Measurements from ENCODE around the gene PPP2R2D.

The PPP2R2D gene

GRCh38 chr10:131964298-131964697, 63.5 kb downstream of the PPP2R2D start:
- Histone ChIP-seq H3K4me3 (ENCODE audit: low read length) (no peak overlapping the region), H3K27ac (ENCODE audit: low read depth, low read length) (no peak overlapping the region), H2BK5ac (ENCODE audit: low read length) (no peak overlapping the region), H2AK5ac (ENCODE audit: low read length) (no peak overlapping the region), H3K18ac (ENCODE audit: low read length) (no peak overlapping the region), H3K56ac (ENCODE audit: low read length) (no peak overlapping the region), H2BK120ac (ENCODE audit: low read depth, low read length) (no peak overlapping the region), H4K8ac (ENCODE audit: low read depth, low read length) (no peak overlapping the region), H3K79me2 (ENCODE audit: control insufficient read depth, insufficient read depth, low read length) (no peaks in the 10 kb centered on the region), H2BK15ac (replicated peaks; ENCODE audit: low read depth) (no peak overlapping the region), H3K36me3 (ENCODE audit: control insufficient read depth, insufficient read depth, low read length) (peaks cover 8% of the 10 kb centered on the region), H3K4ac (ENCODE audit: low read depth, low read length) (no peak overlapping the region), H3K9ac (ENCODE audit: low read length) (no peak overlapping the region), H3K79me1 (ENCODE audit: low read length) (no peaks in the 10 kb centered on the region), H3K23ac (ENCODE audit: low read length) (no peak overlapping the region), H3K27me3 (ENCODE audit: insufficient read depth, low read length, poor library complexity) (no peaks in the 10 kb centered on the region), H4K5ac (ENCODE audit: low read length) (no peak overlapping the region), H3K4me1 (ENCODE audit: control insufficient read depth, low read depth, low read length) (no peaks in the 10 kb centered on the region), H3K4me2 (ENCODE audit: low read length) (no peak overlapping the region)
- WGBS (ENCODE audit: extremely low coverage, insufficient coverage, low lambda C conversion rate), result no CpG with 5 or more reads among the region's 9 CpGs
- no peak for DNase-seq

- Histone ChIP-seq H2BK5ac (ENCODE audit: low read length) (no peak overlapping the region), H3K27me3 (ENCODE audit: insufficient read depth, low read length, poor library complexity) (no peaks in the 10 kb centered on the region), H3K4me3 (ENCODE audit: low read length) (no peak overlapping the region), H3K56ac (ENCODE audit: low read length) (no peak overlapping the region), H3K79me2 (ENCODE audit: control insufficient read depth, insufficient read depth, low read length) (no peaks in the 10 kb centered on the region), H3K4ac (ENCODE audit: low read depth, low read length) (no peak overlapping the region), H3K79me1 (ENCODE audit: low read length) (peaks cover 2% of the 10 kb centered on the region), H3K4me2 (ENCODE audit: low read length) (no peak overlapping the region), H2BK120ac (ENCODE audit: low read depth, low read length) (no peak overlapping the region), H2AK5ac (ENCODE audit: low read length) (no peak overlapping the region), H3K36me3 (ENCODE audit: control insufficient read depth, insufficient read depth, low read length) (peaks cover 7% of the 10 kb centered on the region), H3K23ac (ENCODE audit: low read length) (no peak overlapping the region), H4K8ac (ENCODE audit: low read depth, low read length) (no peak overlapping the region), H4K5ac (ENCODE audit: low read length) (no peak overlapping the region), H3K4me1 (ENCODE audit: control insufficient read depth, low read depth, low read length) (no peaks in the 10 kb centered on the region), H3K18ac (ENCODE audit: low read length) (no peak overlapping the region), H3K27ac (ENCODE audit: low read depth, low read length) (no peak overlapping the region), H2BK15ac (replicated peaks; ENCODE audit: low read depth) (no peak overlapping the region), H3K9ac (ENCODE audit: low read length) (no peak overlapping the region)
- no peak for DNase-seq
- WGBS (ENCODE audit: extremely low coverage, insufficient coverage, low lambda C conversion rate), result no CpG with 5 or more reads among the region's 13 CpGs
Measured at GRCh38 chr10:131968949-131969348, 68.1 kb downstream of the PPP2R2D start.

GRCh38 chr10:131970946-131971345, 70.1 kb downstream of the PPP2R2D start:
- Histone ChIP-seq H3K79me1 (ENCODE audit: low read length) (peaks cover 4% of the 10 kb centered on the region), H3K79me2 (ENCODE audit: control insufficient read depth, insufficient read depth, low read length) (no peaks in the 10 kb centered on the region), H2BK15ac (replicated peaks; ENCODE audit: low read depth) (no peak overlapping the region), H3K27ac (ENCODE audit: low read depth, low read length) (no peak overlapping the region), H3K4me2 (ENCODE audit: low read length) (no peak overlapping the region), H2BK120ac (ENCODE audit: low read depth, low read length) (no peak overlapping the region), H2AK5ac (ENCODE audit: low read length) (no peak overlapping the region), H3K56ac (ENCODE audit: low read length) (no peak overlapping the region), H3K4me1 (ENCODE audit: control insufficient read depth, low read depth, low read length) (no peaks in the 10 kb centered on the region), H3K18ac (ENCODE audit: low read length) (no peak overlapping the region), H4K5ac (ENCODE audit: low read length) (no peak overlapping the region), H3K36me3 (ENCODE audit: control insufficient read depth, insufficient read depth, low read length) (peaks cover 7% of the 10 kb centered on the region), H4K8ac (ENCODE audit: low read depth, low read length) (no peak overlapping the region), H2BK5ac (ENCODE audit: low read length) (no peak overlapping the region), H3K27me3 (ENCODE audit: insufficient read depth, low read length, poor library complexity) (no peaks in the 10 kb centered on the region), H3K4me3 (ENCODE audit: low read length) (no peak overlapping the region), H3K23ac (ENCODE audit: low read length) (no peak overlapping the region), H3K9ac (ENCODE audit: low read length) (no peak overlapping the region), H3K4ac (ENCODE audit: low read depth, low read length) (no peak overlapping the region)
- no CpG with 5 or more reads among the region's 18 CpGs for WGBS (ENCODE audit: extremely low coverage, insufficient coverage, low lambda C conversion rate)
- no peak for DNase-seq

GRCh38 chr10:131971591-131971990, 70.8 kb downstream of the PPP2R2D start:
- Histone ChIP-seq H3K27me3 (ENCODE audit: insufficient read depth, low read length, poor library complexity) (no peaks in the 10 kb centered on the region), H2BK5ac (ENCODE audit: low read length) (no peak overlapping the region), H2AK5ac (ENCODE audit: low read length) (no peak overlapping the region), H3K4ac (ENCODE audit: low read depth, low read length) (no peak overlapping the region), H2BK120ac (ENCODE audit: low read depth, low read length) (no peak overlapping the region), H3K27ac (ENCODE audit: low read depth, low read length) (no peak overlapping the region), H3K9ac (ENCODE audit: low read length) (no peak overlapping the region), H3K4me2 (ENCODE audit: low read length) (no peak overlapping the region), H3K4me3 (ENCODE audit: low read length) (no peak overlapping the region), H2BK15ac (replicated peaks; ENCODE audit: low read depth) (no peak overlapping the region), H3K23ac (ENCODE audit: low read length) (no peak overlapping the region), H4K5ac (ENCODE audit: low read length) (no peak overlapping the region), H3K36me3 (ENCODE audit: control insufficient read depth, insufficient read depth, low read length) (peaks cover 7% of the 10 kb centered on the region), H3K4me1 (ENCODE audit: control insufficient read depth, low read depth, low read length) (no peaks in the 10 kb centered on the region), H3K79me2 (ENCODE audit: control insufficient read depth, insufficient read depth, low read length) (no peaks in the 10 kb centered on the region), H4K8ac (ENCODE audit: low read depth, low read length) (no peak overlapping the region), H3K18ac (ENCODE audit: low read length) (no peak overlapping the region), H3K56ac (ENCODE audit: low read length) (no peak overlapping the region), H3K79me1 (ENCODE audit: low read length) (peaks cover 4% of the 10 kb centered on the region)
- no CpG with 5 or more reads among the region's 7 CpGs for WGBS (ENCODE audit: extremely low coverage, insufficient coverage, low lambda C conversion rate)
- DNase-seq, result no peak

- Histone ChIP-seq H2AK5ac (ENCODE audit: low read length) (no peak overlapping the region), H3K36me3 (ENCODE audit: control insufficient read depth, insufficient read depth, low read length) (peaks cover 7% of the 10 kb centered on the region), H3K27ac (ENCODE audit: low read depth, low read length) (no peak overlapping the region), H3K23ac (ENCODE audit: low read length) (no peak overlapping the region), H3K4ac (ENCODE audit: low read depth, low read length) (no peak overlapping the region), H3K9ac (ENCODE audit: low read length) (no peak overlapping the region), H2BK120ac (ENCODE audit: low read depth, low read length) (no peak overlapping the region), H4K5ac (ENCODE audit: low read length) (no peak overlapping the region), H3K4me2 (ENCODE audit: low read length) (no peak overlapping the region), H4K8ac (ENCODE audit: low read depth, low read length) (no peak overlapping the region), H3K56ac (ENCODE audit: low read length) (no peak overlapping the region), H2BK5ac (ENCODE audit: low read length) (no peak overlapping the region), H2BK15ac (replicated peaks; ENCODE audit: low read depth) (no peak overlapping the region), H3K79me2 (ENCODE audit: control insufficient read depth, insufficient read depth, low read length) (no peaks in the 10 kb centered on the region), H3K18ac (ENCODE audit: low read length) (no peak overlapping the region), H3K79me1 (ENCODE audit: low read length) (peaks cover 4% of the 10 kb centered on the region), H3K4me1 (ENCODE audit: control insufficient read depth, low read depth, low read length) (peaks cover under 1% of the 10 kb centered on the region), H3K4me3 (ENCODE audit: low read length) (no peak overlapping the region), H3K27me3 (ENCODE audit: insufficient read depth, low read length, poor library complexity) (no peaks in the 10 kb centered on the region)
- DNase-seq, result no peak
- WGBS (ENCODE audit: extremely low coverage, insufficient coverage, low lambda C conversion rate), result no CpG with 5 or more reads among the region's 11 CpGs
Measured at GRCh38 chr10:131972474-131973071, 71.8 kb downstream of the PPP2R2D start.

All from mesendoderm (in vitro differentiated cells).